HG03025 (cell line): ENCODE results near the gene B3GLCT.

Experiments used
- ATAC-seq: cut with Tn5 transposase; IDR thresholded peaks from one replicate; pipeline ENCODE4 v1.9.1; 2021; ENCODE audit warnings: mild to moderate bottlenecking, moderate library complexity; ENCODE audit not compliant: unreplicated experiment, low FRiP score

The B3GLCT gene

DNA sequence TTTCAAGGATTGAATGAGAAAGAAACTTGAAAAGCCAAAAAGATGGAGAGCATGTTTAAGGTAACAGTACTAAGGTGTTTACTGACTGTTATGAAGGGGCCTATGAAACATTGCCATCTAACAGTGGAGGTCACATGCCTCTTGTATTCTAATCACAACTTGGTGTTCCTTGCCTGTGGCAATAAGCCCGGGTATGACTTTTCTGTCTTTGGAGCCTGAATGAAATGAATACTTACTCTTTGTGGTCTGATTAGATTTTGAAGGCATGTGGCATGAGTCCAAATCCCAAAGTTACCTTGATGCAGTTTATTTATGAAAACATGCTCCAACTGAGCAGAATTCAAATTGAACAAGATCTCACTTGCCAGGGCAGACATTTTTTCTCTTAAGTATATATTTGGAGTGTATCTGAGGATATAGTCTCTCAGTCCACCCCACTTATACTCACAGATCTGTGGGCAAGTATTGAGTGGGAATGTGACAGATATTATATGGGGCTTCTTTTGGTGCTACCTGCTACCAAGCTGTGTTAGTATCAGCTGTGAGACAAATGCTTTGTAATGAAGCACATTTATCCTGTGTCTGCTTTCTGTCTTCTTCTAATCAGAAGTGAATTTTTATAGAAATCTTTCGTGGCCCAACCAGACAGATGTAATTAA is 67.5 kb downstream of the B3GLCT start:
- no peak for ATAC-seq

GRCh38 chr13:31274390-31274789 is 74.6 kb downstream of the B3GLCT start:
- ATAC-seq: no peak

DNA sequence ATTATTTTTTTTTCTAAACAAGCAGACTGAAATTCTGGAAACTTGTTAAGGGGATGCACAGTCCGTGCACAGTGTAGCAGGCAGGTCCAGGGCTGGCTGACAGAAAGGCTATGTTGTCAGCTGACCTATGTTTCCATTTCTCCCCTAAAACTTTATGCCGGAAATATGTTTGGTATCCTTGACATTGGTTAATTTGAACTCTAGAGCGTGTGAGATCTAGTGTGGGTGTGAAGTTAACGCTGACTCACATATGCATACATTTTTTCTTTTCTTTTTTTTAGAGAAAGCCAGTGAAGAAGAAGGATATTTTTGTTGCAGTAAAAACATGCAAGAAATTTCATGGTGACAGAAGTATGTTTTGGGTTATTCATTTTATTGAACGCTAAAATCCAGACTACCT is 76.6 kb downstream of the B3GLCT start:
- ATAC-seq: no peak

DNA sequence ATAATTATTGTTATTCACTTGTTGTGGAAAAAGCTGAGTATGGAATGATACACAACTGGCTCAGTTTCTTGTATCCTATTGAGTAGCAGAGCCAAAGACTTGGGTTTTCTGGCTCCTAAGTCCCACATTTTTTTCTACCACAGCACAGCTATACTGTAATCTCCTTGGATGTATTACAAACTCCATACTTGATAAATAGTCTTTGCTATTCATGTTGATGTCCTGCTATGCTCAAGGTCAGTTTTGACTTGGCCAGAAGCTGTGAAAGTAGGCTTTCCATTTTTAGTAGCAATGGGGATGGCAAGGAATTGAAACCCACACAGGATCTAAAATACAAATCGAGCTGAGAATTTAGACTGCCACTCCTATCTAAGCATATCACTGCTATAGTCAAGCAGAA is 79.1 kb downstream of the B3GLCT start:
- ATAC-seq: no peak

GRCh38 chr13:31282741-31283455 is 83.1 kb downstream of the B3GLCT start:
- no peak for ATAC-seq

DNA sequence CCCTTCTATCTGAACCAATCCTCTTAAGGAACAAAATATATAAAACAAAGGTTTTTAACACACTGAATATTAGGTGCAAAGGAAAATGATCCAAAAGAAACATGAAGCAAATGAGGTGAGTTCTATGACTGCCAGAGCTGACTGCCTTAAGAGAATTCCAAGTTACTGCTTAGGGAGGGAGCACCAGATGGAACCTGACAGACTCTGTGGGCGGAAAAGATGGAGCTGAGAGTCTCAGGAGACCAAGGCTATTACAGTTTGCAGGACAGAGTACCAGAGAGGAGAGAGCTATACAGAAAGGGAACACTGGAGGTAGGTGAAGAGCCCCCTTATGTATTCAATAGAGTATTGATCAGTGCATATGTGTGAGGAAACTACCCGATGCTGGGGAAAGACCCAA is 87.2 kb downstream of the B3GLCT start:
- ATAC-seq: no peak

GRCh38 chr13:31301119-31301518 is 101.3 kb downstream of the B3GLCT start:
- no peak for ATAC-seq

DNA sequence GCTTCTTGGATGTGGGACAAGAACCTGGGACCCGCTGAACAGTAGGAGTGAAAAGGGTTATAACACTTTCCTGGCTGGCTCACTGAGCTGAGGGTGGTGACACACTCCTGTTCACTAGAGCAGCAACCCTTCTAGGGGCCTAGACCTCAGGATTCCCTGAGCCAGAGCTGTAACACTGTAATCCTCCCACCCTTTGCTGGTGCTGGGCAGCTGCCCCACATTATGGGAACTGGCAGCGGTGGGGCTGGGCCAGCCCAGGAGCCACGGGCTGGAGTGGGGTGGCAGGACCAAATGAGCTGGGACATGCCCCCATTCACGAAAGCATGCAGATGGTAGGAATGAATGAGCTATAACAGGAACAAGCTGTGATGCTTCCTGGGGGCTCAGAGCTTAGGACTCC is 110.6 kb downstream of the B3GLCT start:
- no peak for ATAC-seq

DNA sequence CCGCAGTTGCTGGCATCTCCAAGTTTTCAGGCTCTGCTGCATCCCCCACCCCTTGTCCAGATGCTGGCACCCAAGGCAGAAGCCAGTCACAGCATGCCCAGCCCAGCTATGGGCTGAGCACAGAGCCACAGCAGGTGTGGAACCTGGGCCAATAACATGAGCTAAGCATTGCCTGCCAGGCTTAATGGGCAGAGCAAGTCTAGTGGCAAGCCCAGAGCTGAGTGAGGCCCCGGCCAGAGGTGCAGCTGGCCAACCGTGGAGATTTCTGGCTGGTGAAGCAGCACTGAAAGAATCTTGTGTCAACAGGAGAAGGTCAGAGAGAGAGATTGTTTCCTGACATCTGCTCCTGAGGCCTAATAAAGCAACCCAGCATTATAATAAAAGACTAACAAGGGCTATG is 111.0 kb downstream of the B3GLCT start:
- ATAC-seq: no peak

- no peak for ATAC-seq
Observed at GRCh38 chr13:31311921-31312320, 112.1 kb downstream of the B3GLCT start.

GRCh38 chr13:31314961-31315360 is 115.2 kb downstream of the B3GLCT start:
- ATAC-seq: no peak

GRCh38 chr13:31320946-31321345 is 121.2 kb downstream of the B3GLCT start:
- no peak for ATAC-seq

DNA sequence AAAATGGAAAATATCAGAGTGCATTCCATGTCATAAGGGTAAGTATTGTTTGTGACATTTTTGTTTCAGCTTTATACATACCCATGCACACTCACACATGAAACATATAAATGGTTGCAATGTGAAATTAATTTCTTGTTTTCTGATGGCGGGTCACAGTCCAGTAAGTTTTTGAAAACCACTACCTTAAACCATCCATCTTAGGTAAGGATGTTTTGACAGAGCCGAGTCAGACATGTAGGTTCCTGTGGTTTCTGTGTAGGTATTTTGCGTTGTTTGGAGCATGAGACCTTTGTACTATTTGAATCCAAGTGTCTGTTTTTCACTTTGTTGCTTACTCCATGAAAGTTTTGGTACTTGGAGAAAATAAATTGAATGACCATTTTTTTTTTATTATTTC is 121.7 kb downstream of the B3GLCT start:
- ATAC-seq: no peak

DNA sequence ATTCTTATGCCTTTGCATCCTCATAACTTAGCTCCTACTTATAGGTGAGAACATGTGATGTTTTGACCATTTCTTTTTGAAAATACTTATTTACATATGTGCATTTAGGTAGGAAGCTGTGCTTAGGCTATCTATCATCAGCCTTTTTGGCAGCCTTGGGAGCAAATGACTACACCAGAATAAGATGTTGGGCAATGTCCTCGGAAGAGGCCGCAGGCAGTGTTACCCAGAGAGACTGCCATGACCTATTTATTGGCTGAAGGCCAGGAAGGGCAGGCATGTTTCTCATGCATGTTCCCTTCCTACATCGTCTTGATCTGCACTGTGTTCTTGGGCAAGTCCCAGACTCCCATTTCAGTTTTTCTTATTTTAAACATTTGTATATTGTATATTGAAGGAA is 122.3 kb downstream of the B3GLCT start:
- ATAC-seq: no peak

DNA sequence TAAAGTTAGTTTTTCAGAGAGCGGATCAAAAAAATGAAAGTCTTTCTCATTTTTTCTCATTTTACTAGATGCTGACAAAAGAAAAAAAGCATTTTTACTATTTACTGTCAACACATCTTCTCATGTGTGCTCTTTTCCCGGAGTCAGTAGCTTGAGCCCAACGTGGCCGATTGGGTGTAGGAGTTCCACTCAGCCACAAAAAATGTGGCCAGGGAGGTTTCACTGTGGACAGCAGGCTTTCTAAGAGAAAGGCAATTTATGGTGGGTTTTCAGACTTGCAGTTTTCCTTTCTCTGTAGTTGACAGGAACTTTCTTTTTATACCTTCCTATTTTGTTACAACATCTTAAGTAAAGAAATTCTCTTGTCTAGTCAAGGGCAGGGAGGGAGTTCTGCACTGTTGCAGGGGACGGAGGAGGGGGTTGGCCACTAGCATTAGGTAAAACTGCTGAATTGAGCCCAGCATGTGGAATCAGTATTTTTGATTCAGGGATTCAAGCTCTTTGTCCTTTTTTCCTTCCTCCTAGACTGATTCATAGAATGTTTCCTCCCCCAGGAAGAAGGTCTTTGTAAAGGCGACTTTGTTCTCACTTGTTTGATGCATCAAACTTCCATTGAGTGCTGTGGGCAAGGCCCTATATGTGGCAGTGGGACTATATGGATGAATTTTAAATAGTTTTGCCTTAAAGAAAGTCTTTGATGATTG is 123.1 kb downstream of the B3GLCT start:
- ATAC-seq: no peak

DNA sequence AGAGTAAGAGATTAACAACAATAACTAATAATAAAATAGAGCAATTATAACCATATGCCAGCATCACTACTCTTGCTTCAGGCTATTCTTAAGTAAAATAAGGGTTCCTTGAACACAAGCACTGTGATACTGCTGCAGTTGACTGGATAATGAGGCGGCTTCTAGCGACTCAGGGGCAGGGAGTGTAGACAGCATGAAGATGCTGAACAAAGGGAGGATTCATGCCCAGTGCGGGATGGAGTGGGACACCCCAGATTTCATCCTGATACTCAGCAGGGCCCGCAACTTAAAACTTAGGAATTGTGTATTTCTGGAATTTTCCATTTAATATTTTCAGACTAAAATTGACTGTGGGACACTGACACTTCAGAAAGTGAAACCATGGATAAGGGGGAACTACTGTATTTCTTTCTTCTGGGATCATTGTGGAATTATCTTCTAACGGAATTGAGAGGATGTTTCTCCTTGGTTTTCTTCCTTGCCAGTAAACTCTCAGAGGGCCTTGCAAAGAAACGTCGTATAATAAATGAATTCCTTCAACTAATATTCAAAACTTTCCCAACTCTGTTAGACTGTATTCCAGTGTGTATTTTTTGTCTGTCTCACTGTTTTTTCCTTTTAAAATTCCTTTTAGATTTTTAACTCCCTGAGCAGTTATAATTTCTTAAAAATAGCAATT is 127.5 kb downstream of the B3GLCT start:
- no peak for ATAC-seq

- no peak for ATAC-seq
Observed at GRCh38 chr13:31328549-31329235, 128.9 kb downstream of the B3GLCT start.

DNA sequence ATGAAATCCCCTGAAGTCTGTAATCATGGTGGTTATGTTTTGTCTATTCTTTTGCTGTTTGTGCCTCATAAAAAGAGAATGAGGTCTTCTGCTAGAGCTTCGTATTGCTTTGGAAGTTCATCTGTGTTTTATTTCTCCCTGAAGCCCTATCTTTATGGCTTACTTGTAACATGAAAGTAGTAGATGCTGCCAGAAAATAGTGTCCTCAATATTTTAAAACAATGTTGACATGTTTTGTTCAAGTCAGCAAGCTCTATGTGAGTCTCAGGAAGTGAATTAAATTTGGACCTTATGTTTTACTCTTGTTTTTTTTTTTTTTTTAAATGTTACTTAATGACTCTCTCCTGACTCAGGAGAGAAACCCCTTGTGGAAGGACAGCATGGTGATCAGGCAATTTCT is 130.5 kb downstream of the B3GLCT start:
- no peak for ATAC-seq

DNA sequence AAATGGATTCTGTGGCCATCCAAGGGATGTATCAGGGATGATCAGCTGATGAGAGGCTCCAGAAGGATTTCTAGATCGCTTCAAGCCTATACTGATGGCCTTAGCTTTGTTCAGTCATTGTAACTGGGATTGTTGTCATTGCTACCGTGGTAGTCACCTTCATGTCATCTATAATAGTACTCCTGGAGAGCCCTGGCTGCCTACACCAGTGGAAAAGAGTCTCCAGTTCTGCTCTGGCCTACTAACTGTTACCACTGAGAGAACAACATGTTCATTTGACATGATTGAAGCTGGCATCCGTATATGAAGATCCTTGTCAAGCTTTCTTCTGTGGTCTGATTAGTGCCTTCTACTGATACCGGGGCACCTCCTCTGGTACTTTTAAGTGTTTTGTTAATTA is 131.3 kb downstream of the B3GLCT start:
- ATAC-seq: no peak

DNA sequence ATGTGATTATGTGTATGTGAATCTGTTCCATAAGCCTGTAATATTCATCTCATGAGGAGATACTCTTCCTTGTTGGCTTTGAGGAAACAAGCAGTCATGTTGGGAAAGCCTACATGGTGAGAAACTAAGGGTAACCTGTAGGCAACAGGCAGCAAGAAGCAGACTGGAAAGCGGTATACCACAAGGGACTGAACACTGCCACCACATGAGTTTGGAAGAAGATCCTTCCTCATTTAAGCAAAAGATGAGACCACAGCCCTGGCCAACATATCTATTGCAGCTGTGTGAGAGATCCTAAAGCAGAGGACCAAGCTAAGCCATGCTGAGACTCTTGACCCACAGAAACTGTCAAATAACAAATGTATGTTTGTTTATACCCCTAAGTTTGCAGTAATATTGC is 134.8 kb downstream of the B3GLCT start:
- no peak for ATAC-seq
